ENCODE measurements around the gene GADD45G. TPM values are rescaled to one million over a fixed set of nuclear protein-coding genes. Genes with fewer than 3 reads are reported as not detected.

GADD45G gene
- 1 to 10 TPM in 1 of 2 experiments, under 1 TPM in 1; 0.72 to 1.2 TPM for total RNA-seq

DNA sequence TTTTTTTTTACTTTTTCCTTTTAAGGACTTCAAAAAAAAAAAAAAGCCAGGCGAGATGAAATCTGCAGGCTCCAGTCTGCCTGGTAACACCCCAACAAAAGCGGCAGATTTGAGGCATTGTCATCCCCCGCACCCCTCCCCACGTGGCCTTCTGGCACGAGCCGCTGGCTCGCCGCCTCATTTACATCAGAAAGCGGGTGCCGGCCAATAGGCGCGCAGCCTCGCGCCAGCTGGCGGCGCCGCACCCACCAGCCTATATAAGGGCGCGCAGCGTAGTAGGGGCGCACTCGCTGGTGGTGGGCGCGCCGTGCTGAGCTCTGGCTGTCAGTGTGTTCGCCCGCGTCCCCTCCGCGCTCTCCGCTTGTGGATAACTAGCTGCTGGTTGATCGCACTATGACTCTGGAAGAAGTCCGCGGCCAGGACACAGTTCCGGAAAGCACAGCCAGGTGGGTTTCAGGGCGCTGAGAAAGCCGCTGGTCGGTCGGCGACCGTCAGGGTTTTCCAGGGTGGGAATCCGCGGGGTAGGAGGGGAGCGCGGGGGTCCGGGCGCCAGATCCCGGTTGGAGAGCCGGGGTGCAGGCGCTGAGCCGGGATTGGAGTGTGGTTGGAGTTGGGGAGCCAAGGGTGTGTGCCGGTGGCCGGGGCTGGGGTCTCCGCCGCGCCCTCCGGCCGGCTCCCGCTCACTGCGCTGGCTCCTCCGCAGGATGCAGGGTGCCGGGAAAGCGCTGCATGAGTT, at the start of gene GADD45G:
Gene GADD45G (plus strand): TSS at position 284 of the 736 bp plus-strand sequence. CDS start 110 bp downstream, at position 394.
- CTCF ChIA-PET: interaction anchor here (0.6 to 7.5 kb wide), 3 partner anchors 106 to 497 kb away, joined by 3 to 110 read pairs (median 5); no protein-coding TSS in a partner anchor
- intact Hi-C loops (cut with micrococcal nuclease): loop anchor here (1.0 to 10.0 kb wide), 8 partner anchors 143 to 1270 kb away; no protein-coding TSS in a partner anchor
- peaks cover 34% of the 10 kb centered on the region for H3K4me1 Mint-ChIP-seq (ENCODE audit: low read depth)
- no peaks in the 10 kb centered on the region for H3K36me3 Mint-ChIP-seq (ENCODE audit: low read depth)
- H3K4me3 Mint-ChIP-seq: peak within 1 kb of the TSS; percentile 84
- no peak within 1 kb of the TSS for H3K27ac Mint-ChIP-seq
- H3K9me3 Mint-ChIP-seq: no peaks in the 10 kb centered on the region
- DNase-seq: peak; percentile 88
- peaks cover 3% of the 10 kb centered on the region for H3K27me3 Mint-ChIP-seq (ENCODE audit: low read depth)

- Mint-ChIP-seq H3K4me3 (no peak overlapping the region), H3K4me1 (ENCODE audit: low read depth) (peaks cover 19% of the 10 kb centered on the region), H3K36me3 (ENCODE audit: low read depth) (no peaks in the 10 kb centered on the region), H3K9me3 (no peaks in the 10 kb centered on the region), H3K27ac (no peak overlapping the region), H3K27me3 (ENCODE audit: low read depth) (no peaks in the 10 kb centered on the region)
- CTCF ChIA-PET: interaction anchor here (1.6 to 2.1 kb wide), 2 partner anchors 21 to 145 kb away, joined by 5 to 9 read pairs; no protein-coding TSS in a partner anchor
- intact Hi-C loops (cut with micrococcal nuclease): no loop called here
- no peak for DNase-seq
Measured at GRCh38 chr9:89555036-89555415, 49.8 kb upstream of the GADD45G start.

GRCh38 chr9:89555451-89556375, 49.1 kb upstream of the GADD45G start:
- DNase-seq: no peak
- H3K4me3 Mint-ChIP-seq: no peak overlapping the region
- intact Hi-C loops (cut with micrococcal nuclease): no loop called here
- CTCF ChIA-PET: interaction anchor here (0.9 to 2.1 kb wide), 4 partner anchors 20 to 146 kb away, joined by 3 to 9 read pairs (median 6); no protein-coding TSS in a partner anchor
- H3K4me1 Mint-ChIP-seq (ENCODE audit: low read depth): peaks cover 19% of the 10 kb centered on the region
- H3K9me3 Mint-ChIP-seq: no peaks in the 10 kb centered on the region
- H3K36me3 Mint-ChIP-seq (ENCODE audit: low read depth): no peaks in the 10 kb centered on the region
- H3K27ac Mint-ChIP-seq: no peak overlapping the region
- H3K27me3 Mint-ChIP-seq (ENCODE audit: low read depth): no peaks in the 10 kb centered on the region

GRCh38 chr9:89558196-89558899, 46.5 kb upstream of the GADD45G start:
- no peak for DNase-seq
- Mint-ChIP-seq H3K27ac (no peak overlapping the region), H3K4me1 (ENCODE audit: low read depth) (peaks cover 19% of the 10 kb centered on the region), H3K36me3 (ENCODE audit: low read depth) (no peaks in the 10 kb centered on the region), H3K9me3 (no peaks in the 10 kb centered on the region), H3K27me3 (ENCODE audit: low read depth) (no peaks in the 10 kb centered on the region), H3K4me3 (no peak overlapping the region)
- intact Hi-C loops (cut with micrococcal nuclease): no loop called here
- CTCF ChIA-PET: interaction anchor here (1.5 to 2.5 kb wide), 2 partner anchors 10 to 148 kb away, joined by 3 to 16 read pairs; no protein-coding TSS in a partner anchor

DNA sequence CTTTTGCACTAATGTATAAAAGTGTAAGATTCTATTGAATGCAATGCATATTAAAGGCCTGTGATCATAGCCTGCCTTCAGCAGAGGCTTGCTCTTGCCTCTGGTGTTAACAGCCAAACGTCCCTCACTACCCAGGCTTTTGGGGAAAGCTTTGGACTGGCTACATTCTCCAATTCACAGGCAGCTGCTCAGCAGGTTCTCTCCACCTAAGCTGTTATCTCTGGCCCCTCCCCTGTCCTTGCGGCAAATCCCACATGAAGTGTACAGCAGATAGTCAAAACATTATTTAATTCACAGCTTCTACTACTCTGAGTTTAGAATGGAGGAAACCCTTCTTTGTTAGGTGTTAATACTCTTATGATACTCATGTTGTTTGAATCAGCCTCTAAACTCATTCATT, 45.9 kb upstream of the GADD45G start:
- Mint-ChIP-seq H3K27me3 (ENCODE audit: low read depth) (no peaks in the 10 kb centered on the region), H3K4me1 (ENCODE audit: low read depth) (peaks cover 19% of the 10 kb centered on the region), H3K36me3 (ENCODE audit: low read depth) (no peaks in the 10 kb centered on the region), H3K27ac (no peak overlapping the region), H3K4me3 (no peak overlapping the region), H3K9me3 (no peaks in the 10 kb centered on the region)
- intact Hi-C loops (cut with micrococcal nuclease): no loop called here
- no peak for DNase-seq
- CTCF ChIA-PET: interaction anchor here (1.5 to 2.5 kb wide), 2 partner anchors 10 to 149 kb away, joined by 3 to 16 read pairs; no protein-coding TSS in a partner anchor

DNA sequence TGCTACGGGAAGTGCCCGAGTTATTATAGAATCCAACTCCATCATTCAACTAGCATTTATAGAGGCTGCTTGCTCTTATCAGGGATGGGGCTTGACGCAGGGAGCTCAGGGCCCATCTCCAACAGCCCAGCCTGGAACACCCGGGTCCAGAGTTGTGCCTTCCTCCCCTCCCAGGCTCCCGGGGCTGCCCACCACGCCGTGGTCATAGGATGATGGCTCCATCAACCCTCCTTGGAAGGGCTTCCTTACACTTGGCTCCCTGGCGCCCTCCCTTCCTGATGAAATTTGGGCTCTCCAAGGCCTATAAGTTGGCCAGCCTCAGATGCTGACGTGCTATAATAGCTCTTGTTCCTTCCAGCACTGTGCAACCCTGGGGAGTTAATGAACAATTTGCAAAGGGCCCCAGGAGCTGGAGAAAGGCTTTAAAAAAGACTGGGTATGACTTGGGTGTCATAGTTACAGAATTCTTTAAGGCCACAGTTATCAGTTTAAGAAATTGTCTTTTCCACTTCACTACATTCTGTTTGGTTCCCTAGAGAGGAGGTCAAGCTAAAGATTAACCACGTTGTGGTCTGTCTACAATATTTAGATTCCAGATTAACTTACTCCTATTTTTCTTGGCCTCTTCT, 42.5 kb upstream of the GADD45G start:
- Mint-ChIP-seq H3K27ac (no peak overlapping the region), H3K4me1 (ENCODE audit: low read depth) (peaks cover 8% of the 10 kb centered on the region), H3K9me3 (no peaks in the 10 kb centered on the region), H3K27me3 (ENCODE audit: low read depth) (no peaks in the 10 kb centered on the region), H3K4me3 (no peak overlapping the region), H3K36me3 (ENCODE audit: low read depth) (no peaks in the 10 kb centered on the region)
- intact Hi-C loops (cut with micrococcal nuclease): no loop called here
- no peak for DNase-seq
- CTCF ChIA-PET: interaction anchor here (0.7 to 1.6 kb wide), 3 partner anchors 10 to 14 kb away, joined by 3 to 4 read pairs (median 4); no protein-coding TSS in a partner anchor

DNA sequence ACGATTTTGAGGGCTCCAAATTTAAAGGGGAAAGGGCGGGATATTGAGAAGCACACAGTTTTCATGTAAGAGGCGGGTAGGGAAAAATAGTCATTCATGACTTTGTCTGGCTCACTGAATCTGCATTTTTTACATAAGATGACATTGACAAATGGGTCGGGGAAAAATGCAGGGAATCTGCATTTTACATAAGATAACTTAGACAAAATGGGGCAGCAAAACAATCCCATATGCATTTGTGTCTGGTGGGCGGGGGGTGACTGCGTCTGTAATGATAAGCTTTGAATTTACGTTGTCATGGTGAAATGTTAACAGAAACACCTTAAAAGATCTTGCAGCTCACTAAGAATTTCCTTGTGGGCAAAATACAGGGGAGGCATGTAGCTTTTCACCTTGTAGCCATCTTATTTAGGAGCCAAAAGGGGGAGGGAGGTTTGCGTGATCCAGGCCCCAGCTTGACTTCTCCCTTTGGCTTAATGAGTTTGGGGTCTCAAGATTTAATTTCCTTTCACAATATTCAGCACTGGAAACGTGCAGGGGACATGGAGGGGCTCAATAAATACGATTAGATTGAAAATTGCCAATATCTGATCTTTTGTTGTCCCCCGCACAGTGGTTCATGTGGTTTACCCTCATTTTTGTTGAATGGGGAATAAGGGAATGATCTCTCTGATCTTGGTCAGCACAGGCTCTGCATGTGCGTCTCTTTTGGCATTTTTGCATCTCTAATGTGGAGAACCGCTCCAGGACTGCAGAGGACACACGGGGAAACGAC, 41.1 kb upstream of the GADD45G start:
- CTCF ChIA-PET: interaction anchor here (1.1 to 2.5 kb wide), 2 partner anchors 11 to 34 kb away, joined by 3 to 8 read pairs; no protein-coding TSS in a partner anchor

DNA sequence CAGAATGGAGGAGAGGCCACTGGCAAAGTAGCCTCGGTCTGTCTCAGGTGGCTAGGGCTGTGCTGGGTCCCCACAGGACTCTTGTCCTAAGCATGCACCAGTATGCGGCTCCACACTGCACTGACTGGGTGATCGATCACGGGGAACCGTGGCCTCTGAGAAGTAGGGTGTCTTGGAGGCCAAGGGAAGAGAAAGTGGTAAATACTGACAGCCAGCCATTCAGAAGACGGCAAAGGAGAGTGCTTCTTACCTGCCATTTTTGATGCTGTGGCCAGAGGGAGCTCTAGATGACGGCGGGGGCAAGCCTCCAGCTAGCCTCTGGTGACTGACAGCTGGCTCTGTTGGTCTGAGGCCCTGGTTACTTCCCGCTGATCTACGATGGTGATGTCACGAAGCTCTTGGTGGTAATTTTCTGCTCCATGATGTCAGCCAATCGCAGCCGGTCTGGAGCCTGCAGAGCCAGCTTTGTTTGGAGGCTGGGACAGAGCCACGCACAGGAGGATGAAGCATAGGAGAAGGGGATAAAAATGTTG, 40.4 kb upstream of the GADD45G start:
- no peaks in the 10 kb centered on the region for H3K4me1 Mint-ChIP-seq (ENCODE audit: low read depth)
- no peak overlapping the region for H3K4me3 Mint-ChIP-seq
- H3K9me3 Mint-ChIP-seq: no peaks in the 10 kb centered on the region
- no peaks in the 10 kb centered on the region for H3K36me3 Mint-ChIP-seq (ENCODE audit: low read depth)
- intact Hi-C loops (cut with micrococcal nuclease): no loop called here
- no peaks in the 10 kb centered on the region for H3K27me3 Mint-ChIP-seq (ENCODE audit: low read depth)
- no peak overlapping the region for H3K27ac Mint-ChIP-seq
- CTCF ChIA-PET: interaction anchor here (1.1 to 2.5 kb wide), 2 partner anchors 11 to 34 kb away, joined by 3 to 8 read pairs; no protein-coding TSS in a partner anchor
- DNase-seq: no peak

More for the DNA sequence above, 41.1 kb upstream of the GADD45G start:
- Mint-ChIP-seq H3K4me3 (no peak overlapping the region), H3K27me3 (ENCODE audit: low read depth) (no peaks in the 10 kb centered on the region), H3K9me3 (no peaks in the 10 kb centered on the region), H3K27ac (no peak overlapping the region), H3K36me3 (ENCODE audit: low read depth) (no peaks in the 10 kb centered on the region), H3K4me1 (ENCODE audit: low read depth) (no peaks in the 10 kb centered on the region)
- intact Hi-C loops (cut with micrococcal nuclease): no loop called here
- DNase-seq: no peak

DNA sequence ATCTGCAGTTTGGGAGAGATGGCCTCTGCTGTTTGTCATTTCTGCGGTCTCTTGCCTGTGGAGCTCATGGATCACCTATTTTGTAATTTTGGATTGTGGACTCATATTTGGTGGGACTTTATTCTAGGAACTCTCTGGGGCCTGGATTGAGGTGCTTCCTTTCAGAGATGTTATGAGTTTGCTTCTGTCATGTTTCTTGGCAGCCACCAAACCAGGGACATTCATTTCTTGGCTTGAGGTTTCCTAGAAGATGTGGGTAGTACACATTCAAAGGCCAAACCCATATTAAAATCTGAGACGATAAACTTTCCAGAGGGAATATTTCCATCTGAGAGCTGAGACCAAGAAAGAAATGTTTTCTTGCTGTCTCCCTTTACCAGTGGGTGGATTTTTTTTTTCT, 37.2 kb upstream of the GADD45G start:
- no peak for DNase-seq
- peaks cover 6% of the 10 kb centered on the region for H3K4me1 Mint-ChIP-seq (ENCODE audit: low read depth)
- intact Hi-C loops (cut with micrococcal nuclease): no loop called here
- peaks cover 5% of the 10 kb centered on the region for H3K27me3 Mint-ChIP-seq (ENCODE audit: low read depth)
- H3K4me3 Mint-ChIP-seq: no peak overlapping the region
- H3K27ac Mint-ChIP-seq: no peak overlapping the region
- H3K36me3 Mint-ChIP-seq (ENCODE audit: low read depth): no peaks in the 10 kb centered on the region
- CTCF ChIA-PET: interaction anchor here (1.1 to 2.7 kb wide), 4 partner anchors 9 to 34 kb away, joined by 3 to 8 read pairs (median 3); no protein-coding TSS in a partner anchor
- H3K9me3 Mint-ChIP-seq: no peaks in the 10 kb centered on the region

DNA sequence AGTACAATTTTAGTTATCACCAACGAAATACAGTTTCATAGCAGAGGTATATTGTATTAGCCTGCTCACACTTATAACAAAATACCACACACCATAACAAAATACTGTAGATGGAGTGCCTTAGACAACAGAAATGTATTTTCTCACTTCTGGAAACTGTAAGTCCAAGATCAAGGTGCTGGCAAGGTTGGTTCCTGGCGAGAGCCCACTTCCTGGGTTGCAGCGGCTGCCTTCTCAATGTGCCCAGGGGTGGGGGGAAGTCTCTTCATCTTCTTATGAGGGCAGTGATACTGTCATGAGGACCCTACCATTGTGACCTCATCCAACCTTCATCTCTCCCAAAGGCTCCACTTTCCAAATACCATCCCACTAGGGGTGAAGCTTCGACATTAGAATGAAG, 30.5 kb upstream of the GADD45G start:
- Mint-ChIP-seq H3K9me3 (no peaks in the 10 kb centered on the region), H3K4me3 (no peak overlapping the region), H3K36me3 (ENCODE audit: low read depth) (no peaks in the 10 kb centered on the region), H3K27ac (no peak overlapping the region), H3K4me1 (ENCODE audit: low read depth) (peaks cover 6% of the 10 kb centered on the region), H3K27me3 (ENCODE audit: low read depth) (peaks cover 12% of the 10 kb centered on the region)
- CTCF ChIA-PET: interaction anchor here (1.2 to 1.9 kb wide), 3 partner anchors 10 to 164 kb away, joined by 3 to 14 read pairs (median 8); no protein-coding TSS in a partner anchor
- no peak for DNase-seq
- intact Hi-C loops (cut with micrococcal nuclease): no loop called here
